Measurements from ENCODE around the gene GOLGA5.

DNA sequence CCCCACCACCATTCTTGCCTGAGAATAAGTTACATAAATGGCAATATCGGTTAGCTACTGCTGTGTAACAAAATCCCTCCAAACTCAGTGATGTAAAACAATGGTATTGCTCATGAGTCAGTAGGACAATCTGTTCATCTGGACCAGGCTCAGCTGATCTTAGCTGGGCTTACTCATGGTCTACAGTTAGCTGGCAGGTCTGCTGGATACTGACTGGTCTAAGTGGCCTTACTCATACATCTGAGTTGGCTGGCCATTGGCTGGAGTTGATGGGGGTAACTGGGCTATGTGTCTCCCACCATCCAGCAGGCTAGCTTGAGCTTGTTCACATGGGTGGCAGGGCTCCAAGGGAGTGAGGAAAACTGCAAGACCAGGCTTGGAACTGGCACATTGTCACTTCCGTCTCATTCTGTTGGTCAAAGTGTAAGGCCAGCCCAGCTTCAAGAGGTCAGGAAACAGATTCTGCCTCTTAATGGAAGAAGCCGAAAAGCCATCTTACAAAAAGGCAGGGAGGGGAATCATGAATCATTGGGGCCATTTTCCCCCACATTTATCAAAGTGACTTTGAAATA, 72.2 kb downstream of the GOLGA5 start:
- TF ChIP-seq POLR2AphosphoS5 (IDR thresholded peaks at IDR 0.05; ENCODE audit: low read depth, low read length) (no peak), CTCF (IDR thresholded peaks at IDR 0.05) (no peak), REST (IDR thresholded peaks at IDR 0.05; ENCODE audit: insufficient read depth in 1 of 2, low read depth in 2 of 2, low read length in 1 of 2) (no peak), SIN3A (IDR thresholded peaks at IDR 0.05; ENCODE audit: borderline replicate concordance, insufficient read depth, low read depth, low read length) (no peak), TCF7L2 (IDR thresholded peaks at IDR 0.05; ENCODE audit: low read depth, low read length) (no peak)
